Fibroblast of lung (primary cell): ENCODE measurements around the gene ATP7A. TPM values are rescaled to one million over a fixed set of nuclear protein-coding genes. Genes with fewer than 3 reads are reported as not detected.

Source experiments
- DNase-seq, 2 donors: peaks; one replicate each; pipeline versions ENCODE4 v3.0.0 to v3.0.0-alpha.2; 2010; ENCODE audit warnings: low read depth in 2 of 2
- H2AFZ ChIP-seq: 2 replicates; pipeline ENCODE4 v1.5.1; 2012; ENCODE audit warnings: low read length, control low read depth, inconsistent platforms
- H3K27ac ChIP-seq: 2 replicates; pipeline ENCODE4 v1.5.1; 2011; ENCODE audit warnings: low read length, control low read depth; ENCODE audit not compliant: insufficient read depth
- H3K27me3 ChIP-seq: 2 replicates; pipeline ENCODE4 v1.5.1; 2011; ENCODE audit warnings: mild to moderate bottlenecking, low read length; ENCODE audit not compliant: control insufficient read depth, insufficient read depth
- H3K36me3 ChIP-seq: 2 replicates; pipeline ENCODE4 v1.5.1; 2011; ENCODE audit warnings: low read length; ENCODE audit not compliant: control insufficient read depth, insufficient read depth
- H3K4me1 ChIP-seq: 2 replicates; pipeline ENCODE4 v1.5.1; 2011; ENCODE audit warnings: low read length; ENCODE audit not compliant: control insufficient read depth, insufficient read depth; ENCODE audit errors: extremely low read depth
- H3K4me2 ChIP-seq: 2 replicates; pipeline ENCODE4 v1.5.1; 2011; ENCODE audit warnings: low read length, control low read depth; ENCODE audit not compliant: insufficient read depth; ENCODE audit errors: extremely low read depth
- H3K4me3 ChIP-seq, 4 experiments: fragments of 200-600 bp in 1 of 4; sonication (generic) in 1 of 4; replicated peaks in 1 of 4; 2 replicates each; pipeline ENCODE4 v1.5.1; 2011 to 2016; ENCODE audit warnings: low read length in 4 of 4, low read depth in 3 of 4, mild to moderate bottlenecking in 3 of 4, control low read depth in 2 of 4, inconsistent platforms in 1 of 4, mixed read lengths in 1 of 4; ENCODE audit not compliant: insufficient read depth in 1 of 4; ENCODE audit errors: control extremely low read depth in 1 of 4
- H3K79me2 ChIP-seq: 2 replicates; pipeline ENCODE4 v1.5.1; 2012; ENCODE audit warnings: mild to moderate bottlenecking, low read length, inconsistent platforms; ENCODE audit not compliant: control insufficient read depth, insufficient read depth
- H3K9ac ChIP-seq: 2 replicates; pipeline ENCODE4 v1.5.1; 2011; ENCODE audit warnings: mild to moderate bottlenecking, low read length, control low read depth; ENCODE audit not compliant: insufficient read depth
- H3K9me3 ChIP-seq: 2 replicates; pipeline ENCODE4 v1.5.1; 2012; ENCODE audit warnings: low read depth, low read length; ENCODE audit not compliant: control insufficient read depth, insufficient read depth
- H4K20me1 ChIP-seq: 2 replicates; pipeline ENCODE4 v1.5.1; 2011; ENCODE audit warnings: low read length; ENCODE audit not compliant: control insufficient read depth, insufficient read depth; ENCODE audit errors: extremely low read depth
- EZH2 ChIP-seq: IDR thresholded peaks from 2 replicates; pipeline ENCODE4 v1.5.1; 2012; ENCODE audit warnings: low read length, control low read depth, mild to moderate bottlenecking; ENCODE audit errors: missing control alignments
- polyA plus RNA-seq, 2 donors: library from polyadenylated mRNA; depleted of rRNA in 1 of 2; stranded (reverse) in 1 of 2; unstranded in 1 of 2; fragments of >200 nt; gene quantifications; 2 replicates each; pipeline ENCODE4 v1.2.1, GENCODE V29; 2011 to 2012; ENCODE audit warnings: missing spikeins in 1 of 2
- total RNA-seq: library from RNA; depleted of rRNA; stranded (reverse); fragments of >200 nt; gene quantifications from 2 replicates; pipeline ENCODE4 v1.2.1, GENCODE V29; 2014
- TF ChIP-seq, protein P1 (sequence below), 2 donors: IDR thresholded peaks in 1 of 2; conservative IDR thresholded peaks in 1 of 2; 1 replicate in 1 of 2; 2 replicates in 1 of 2; pipeline ENCODE4 v1.5.1; 2011 to 2012; ENCODE audit warnings: low read length in 2 of 2, control low read depth in 1 of 2, inconsistent platforms in 1 of 2, low read depth in 1 of 2, mild to moderate bottlenecking in 1 of 2

The ATP7A gene
- total and polyA plus RNA-seq, 2 donors (not counting 1 experiment from before 2014, with no cell fraction given): 12.2 to 18.3 TPM

- Histone ChIP-seq H3K4me2 (no peak overlapping the region), H3K27ac (no peak overlapping the region), H3K9me3 (no peaks in the 10 kb centered on the region), H3K79me2 (no peaks in the 10 kb centered on the region), H3K4me1 (no peaks in the 10 kb centered on the region), H2AFZ (no peak overlapping the region), H3K4me3 (no peak overlapping the region), H3K36me3 (no peaks in the 10 kb centered on the region), H3K9ac (no peak overlapping the region), H4K20me1 (no peaks in the 10 kb centered on the region), H3K27me3 (no peaks in the 10 kb centered on the region)
- TF ChIP-seq EZH2: no peak
- TF ChIP-seq, protein P1, sequence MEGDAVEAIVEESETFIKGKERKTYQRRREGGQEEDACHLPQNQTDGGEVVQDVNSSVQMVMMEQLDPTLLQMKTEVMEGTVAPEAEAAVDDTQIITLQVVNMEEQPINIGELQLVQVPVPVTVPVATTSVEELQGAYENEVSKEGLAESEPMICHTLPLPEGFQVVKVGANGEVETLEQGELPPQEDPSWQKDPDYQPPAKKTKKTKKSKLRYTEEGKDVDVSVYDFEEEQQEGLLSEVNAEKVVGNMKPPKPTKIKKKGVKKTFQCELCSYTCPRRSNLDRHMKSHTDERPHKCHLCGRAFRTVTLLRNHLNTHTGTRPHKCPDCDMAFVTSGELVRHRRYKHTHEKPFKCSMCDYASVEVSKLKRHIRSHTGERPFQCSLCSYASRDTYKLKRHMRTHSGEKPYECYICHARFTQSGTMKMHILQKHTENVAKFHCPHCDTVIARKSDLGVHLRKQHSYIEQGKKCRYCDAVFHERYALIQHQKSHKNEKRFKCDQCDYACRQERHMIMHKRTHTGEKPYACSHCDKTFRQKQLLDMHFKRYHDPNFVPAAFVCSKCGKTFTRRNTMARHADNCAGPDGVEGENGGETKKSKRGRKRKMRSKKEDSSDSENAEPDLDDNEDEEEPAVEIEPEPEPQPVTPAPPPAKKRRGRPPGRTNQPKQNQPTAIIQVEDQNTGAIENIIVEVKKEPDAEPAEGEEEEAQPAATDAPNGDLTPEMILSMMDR (conservative IDR thresholded peaks at IDR 0.05 in 1 of 2, IDR thresholded peaks at IDR 0.05 in 1 of 2; ENCODE audit: low read depth in 1 of 2, low read length in 2 of 2): no peak
- DNase-seq: no peak
These were observed 187.6 kb downstream of the ATP7A start for GRCh38 chrX:78098108-78098507.

Other genes with a start within 250 kb of the ATP7A start
- gene ATRX, start 124.5 kb upstream of the ATP7A start, total RNA-seq: 78.6 and 100 TPM in 2 replicates
- 39.5 and 52.6 TPM in 2 replicates for gene ATRX, start 124.5 kb upstream of the ATP7A start, polyA plus RNA-seq
- 156 and 211 TPM in 2 replicates for gene MAGT1, start 15.3 kb upstream of the ATP7A start, total RNA-seq
- gene MAGT1, start 15.3 kb upstream of the ATP7A start, polyA plus RNA-seq: 86.2 and 102 TPM in 2 replicates
- 291 and 302 TPM in 2 replicates for gene COX7B, start 11.2 kb upstream of the ATP7A start, total RNA-seq
- gene COX7B, start 11.2 kb upstream of the ATP7A start, polyA plus RNA-seq: 652 and 660 TPM in 2 replicates
- gene PGAM4, start 58.9 kb downstream of the ATP7A start, total RNA-seq: not detected in 2 replicates
- gene PGAM4, start 58.9 kb downstream of the ATP7A start, polyA plus RNA-seq: 0.39 and 0.47 TPM in 2 replicates
- 134 and 141 TPM in 2 replicates for gene PGK1, start 193.6 kb downstream of the ATP7A start, total RNA-seq
- gene PGK1, start 193.6 kb downstream of the ATP7A start, polyA plus RNA-seq: 378 and 636 TPM in 2 replicates
- 21.1 and 29.1 TPM in 2 replicates for gene TAF9B, start 229.0 kb downstream of the ATP7A start, total RNA-seq
- 31.7 and 71.2 TPM in 2 replicates for gene TAF9B, start 229.0 kb downstream of the ATP7A start, polyA plus RNA-seq